A673 (cell line): ENCODE data around the gene DPYD.

Experiments used
- CTCF ChIP-seq: fragments of 300-800, 200-600 bp; sonication (generic); conservative IDR thresholded peaks from 2 replicates; pipeline ENCODE4 v1.5.1; 2017; ENCODE audit warnings: low read depth, mild to moderate bottlenecking, antibody characterized with exemption, low read length, moderate library complexity, mixed read lengths
- EZH2 ChIP-seq: fragments of 200-600 bp; sonication (generic); IDR thresholded peaks from 2 replicates; pipeline ENCODE4 v1.6.1; 2017; ENCODE audit warnings: borderline replicate concordance, low read depth, mild to moderate bottlenecking, mixed read lengths, antibody characterized with exemption, low read length; ENCODE audit not compliant: poor library complexity, severe bottlenecking

GRCh38 chr1:97050506-97050905 is 870.3 kb downstream of the DPYD start:
- TF ChIP-seq CTCF (peak; percentile 79), EZH2 (no peak)
